HG02610 (cell line): ENCODE results near the gene MFSD6L.

ENCODE experiments used
- ATAC-seq: cut with Tn5 transposase; IDR thresholded peaks from one replicate; pipeline ENCODE4 v1.9.1; 2021; ENCODE audit warnings: mild to moderate bottlenecking, moderate library complexity; ENCODE audit not compliant: unreplicated experiment

Gene MFSD6L

DNA sequence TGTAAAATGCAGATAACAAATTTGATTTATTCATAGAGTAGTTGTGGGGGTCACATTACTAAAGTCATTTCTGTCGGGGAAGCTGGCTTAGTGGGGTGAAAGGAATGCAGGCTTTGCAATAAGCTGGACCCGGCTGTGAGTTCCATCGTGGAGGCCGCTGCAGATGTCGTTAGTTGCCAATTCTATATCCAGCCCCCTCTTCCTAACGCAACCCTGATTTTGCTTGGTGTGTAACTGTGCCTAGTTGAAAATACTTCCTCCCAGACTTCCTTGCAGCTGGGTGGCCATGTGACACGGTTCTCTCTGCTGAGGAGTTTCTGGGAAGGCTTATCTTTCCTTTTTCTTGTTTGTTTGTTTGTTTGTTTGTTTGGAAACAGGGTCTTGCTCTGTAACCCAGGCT is 4.5 kb downstream of the MFSD6L start:
- no peak for ATAC-seq

DNA sequence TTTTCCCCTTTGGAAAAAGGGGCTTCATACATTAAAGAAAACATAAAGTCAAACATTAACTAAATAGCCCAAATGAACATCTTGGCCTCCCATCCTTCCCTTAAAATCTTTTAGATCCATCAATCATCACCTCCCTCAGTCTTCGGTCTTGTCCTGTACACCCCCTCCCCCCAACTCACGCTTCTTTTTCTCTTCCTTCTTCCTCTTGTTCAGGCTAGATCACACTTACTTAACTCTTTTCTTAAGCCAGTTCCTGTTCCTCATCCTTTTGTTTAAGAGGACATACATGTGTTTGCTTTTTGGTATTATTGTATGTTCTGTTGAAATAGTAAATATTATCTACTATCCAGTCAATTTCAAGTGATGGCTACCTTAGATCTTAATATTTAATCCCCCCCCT is 5.5 kb downstream of the MFSD6L start:
- no peak for ATAC-seq

DNA sequence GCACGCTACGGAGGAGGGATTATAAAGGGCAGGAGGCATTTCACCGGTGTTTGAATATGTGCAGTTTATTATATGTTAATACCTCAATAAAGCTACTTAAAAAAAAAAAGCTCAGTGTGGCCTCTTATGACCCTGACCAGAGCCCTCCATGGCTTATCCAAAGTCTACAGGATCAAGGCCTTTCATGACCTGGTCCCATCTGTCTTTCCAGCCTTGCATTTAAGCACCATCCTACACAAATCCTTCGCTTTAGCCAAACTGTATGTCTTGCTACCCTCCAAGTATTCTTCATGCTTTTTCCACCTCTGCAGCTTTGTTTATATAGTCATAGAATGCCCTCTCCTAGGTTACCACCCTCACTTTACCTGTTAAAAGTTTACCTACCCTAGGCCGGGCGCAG is 6.5 kb downstream of the MFSD6L start:
- ATAC-seq, result no peak

DNA sequence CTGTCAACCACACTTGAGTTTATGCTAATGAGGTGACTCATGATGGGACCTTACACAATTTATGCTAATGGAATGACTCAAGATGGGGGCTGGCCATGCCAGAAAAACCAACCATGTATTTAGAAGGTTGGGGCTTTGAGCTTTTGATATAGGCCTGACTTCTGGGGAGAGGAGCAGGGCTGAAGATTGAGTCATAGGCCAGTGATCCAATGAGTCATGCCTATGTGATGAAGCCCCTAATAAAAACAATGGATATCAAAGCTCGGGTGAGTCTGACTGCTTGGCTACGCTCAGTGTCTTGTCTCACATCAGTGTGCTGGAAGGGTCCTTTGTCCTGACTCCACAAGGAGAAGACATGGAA is 7.3 kb downstream of the MFSD6L start:
- ATAC-seq, result no peak

DNA sequence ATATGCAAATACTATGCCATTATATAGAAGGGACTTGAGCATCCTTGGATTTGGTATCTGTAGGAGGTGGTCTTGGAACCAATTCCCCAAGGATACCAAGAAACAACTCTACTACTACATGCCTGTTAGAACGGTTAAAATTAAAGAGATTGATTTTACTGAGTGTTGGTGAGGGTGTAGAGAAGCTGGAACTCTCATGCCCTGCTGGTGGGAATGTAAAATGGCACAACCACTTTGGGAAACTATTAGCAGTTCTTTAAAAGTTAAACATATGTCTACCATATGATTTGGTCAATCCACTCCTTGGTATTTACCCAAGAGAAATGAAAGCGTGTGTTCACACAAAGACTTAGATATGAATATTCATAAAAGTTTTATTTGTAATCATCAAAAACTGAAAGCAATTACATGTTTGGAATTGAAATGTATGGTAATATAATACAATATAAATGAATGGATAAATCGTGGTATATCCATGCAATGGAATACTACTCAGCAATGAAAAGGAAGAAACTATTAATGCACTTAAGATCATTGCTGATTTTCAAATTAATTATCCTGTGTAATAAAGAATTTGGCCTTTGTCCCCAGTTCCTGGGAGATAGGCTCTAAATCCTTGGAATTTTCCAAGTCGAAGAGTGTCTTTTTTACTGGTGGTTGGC is 7.8 kb downstream of the MFSD6L start:
- no peak for ATAC-seq

DNA sequence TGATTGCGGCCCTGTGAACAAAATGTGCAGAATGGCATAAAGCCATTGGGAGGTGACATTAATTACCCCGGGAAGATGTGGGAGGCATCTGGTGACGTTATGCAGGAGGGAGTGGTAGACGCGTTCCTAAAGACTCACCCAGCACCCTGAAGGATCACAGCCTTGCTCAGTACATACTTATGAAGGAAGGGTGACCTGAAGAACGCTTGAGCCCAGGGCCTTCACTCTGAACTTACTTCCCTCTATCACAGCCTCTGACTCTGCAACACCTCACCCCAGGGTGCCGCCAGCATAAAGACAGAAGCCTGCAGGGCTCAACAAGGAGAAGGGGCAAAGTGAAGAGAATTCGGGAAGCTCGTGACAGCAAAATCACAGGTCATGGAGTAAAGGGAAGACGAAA is 9.4 kb downstream of the MFSD6L start:
- ATAC-seq, result no peak

DNA sequence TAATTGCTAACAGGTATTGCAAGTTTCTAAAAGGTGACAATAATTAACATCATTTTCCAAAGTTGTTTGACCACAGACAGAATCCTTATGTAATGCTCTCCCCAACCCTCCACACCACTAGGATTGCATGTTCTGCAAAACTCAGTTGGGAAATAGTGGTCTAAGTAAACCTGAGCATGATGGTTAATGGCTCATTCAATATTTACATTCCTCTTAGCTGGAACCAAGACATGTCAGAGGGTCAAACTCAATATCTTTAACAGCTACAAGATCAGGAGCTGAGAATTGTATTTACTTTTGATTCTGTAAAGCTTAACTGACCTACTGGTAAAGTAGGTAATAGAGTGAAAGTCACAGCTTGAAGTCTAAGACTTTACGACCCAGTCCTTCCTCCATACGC is 10.2 kb downstream of the MFSD6L start:
- ATAC-seq, result no peak

DNA sequence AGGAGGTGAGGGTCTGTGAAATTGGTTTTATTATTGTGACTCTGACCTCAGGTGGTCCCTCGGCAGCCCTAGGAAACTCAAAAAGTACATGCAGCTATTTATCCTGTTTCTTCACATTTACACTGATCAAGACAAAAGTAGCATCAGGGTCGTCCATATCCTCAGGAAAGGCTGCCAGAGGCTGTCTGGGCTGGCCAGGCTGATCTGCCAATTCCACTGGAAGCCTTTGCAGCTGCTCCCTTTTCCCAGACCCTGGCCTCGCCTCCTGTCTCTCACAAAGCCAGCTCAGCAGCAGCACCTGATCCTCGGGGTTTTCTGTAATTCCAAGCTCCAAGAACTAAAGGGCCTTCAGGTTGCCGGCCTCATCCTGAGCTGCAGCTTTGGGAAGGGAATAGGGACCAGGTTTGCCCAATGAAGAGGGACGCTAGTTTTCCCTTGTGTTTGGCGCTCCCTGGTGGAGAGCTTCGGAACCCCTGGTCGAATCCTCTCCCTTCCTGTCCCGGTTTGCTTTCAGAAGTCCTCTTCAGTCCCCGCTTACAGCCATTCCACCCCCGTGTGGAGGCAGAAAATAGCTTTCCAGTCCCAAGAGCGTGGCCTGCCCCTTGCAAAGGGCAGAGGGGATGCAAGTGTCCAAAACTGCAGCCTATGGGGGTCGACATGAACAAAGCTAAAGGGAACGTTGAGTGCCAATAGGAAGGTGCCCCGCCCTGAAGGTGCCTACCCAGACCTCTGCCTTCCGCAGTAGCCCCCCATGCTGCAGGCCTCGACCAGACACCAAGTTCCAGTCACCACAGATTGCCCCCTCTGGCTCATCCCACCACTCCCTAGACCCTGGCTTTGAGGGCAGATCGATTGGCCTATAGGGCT is 13.4 kb downstream of the MFSD6L start:
- no peak for ATAC-seq

DNA sequence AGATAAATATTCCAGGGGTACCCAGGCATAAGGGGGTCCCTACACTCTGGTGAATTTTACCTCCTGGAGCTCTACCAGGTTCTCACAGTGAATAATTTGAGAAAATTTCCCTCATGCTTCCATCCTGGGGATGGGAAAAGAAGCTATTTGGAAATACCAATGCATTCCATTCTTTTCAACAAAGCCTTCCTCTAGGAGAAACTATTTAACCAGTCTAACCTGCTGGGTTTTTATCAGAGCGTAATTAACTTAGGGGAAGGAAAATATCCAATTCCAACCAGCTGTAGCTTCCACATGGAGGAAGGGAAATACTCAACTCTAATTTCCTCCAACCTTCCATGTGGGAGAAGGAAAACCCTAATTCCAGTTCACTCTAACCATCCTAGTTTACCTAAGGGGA is 17.0 kb downstream of the MFSD6L start:
- no peak for ATAC-seq

DNA sequence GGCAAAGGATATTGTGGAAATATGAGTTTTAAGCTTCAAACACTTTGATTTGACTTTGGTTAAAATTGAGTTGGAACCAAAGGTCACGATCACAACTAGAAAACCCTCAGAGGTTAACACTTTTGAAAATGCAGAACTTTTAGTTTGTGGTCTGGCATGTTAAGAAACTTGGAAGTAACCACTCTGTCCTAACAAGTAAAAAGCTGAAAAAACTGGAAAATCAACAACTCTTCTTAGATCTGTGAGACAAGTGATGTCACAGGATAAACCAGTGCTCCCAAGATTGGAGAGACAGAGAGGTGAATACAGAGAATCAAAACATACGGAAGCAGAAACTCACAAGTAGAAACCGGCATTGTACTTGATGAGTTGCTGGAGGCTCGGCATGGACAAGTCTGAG is 17.4 kb downstream of the MFSD6L start:
- no peak for ATAC-seq

DNA sequence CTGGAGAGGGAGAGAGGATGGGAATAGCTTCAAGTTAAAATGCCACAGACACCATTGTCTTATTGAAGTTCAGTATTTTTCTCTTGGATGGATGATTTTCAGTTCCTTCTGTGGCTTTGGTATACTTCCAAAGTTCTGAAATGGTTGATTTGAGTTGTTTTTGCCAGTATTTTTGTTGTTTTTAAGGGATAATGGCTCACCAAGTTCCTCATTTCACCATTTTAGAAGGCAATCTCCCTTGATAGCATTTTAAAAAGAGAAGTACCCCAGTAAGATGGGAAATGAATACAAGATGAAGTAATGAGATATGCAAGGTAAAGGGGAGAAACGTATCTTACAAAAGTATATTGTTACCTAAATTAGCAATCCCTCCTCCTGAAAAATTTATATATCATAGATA is 22.3 kb downstream of the MFSD6L start:
- ATAC-seq, result no peak

DNA sequence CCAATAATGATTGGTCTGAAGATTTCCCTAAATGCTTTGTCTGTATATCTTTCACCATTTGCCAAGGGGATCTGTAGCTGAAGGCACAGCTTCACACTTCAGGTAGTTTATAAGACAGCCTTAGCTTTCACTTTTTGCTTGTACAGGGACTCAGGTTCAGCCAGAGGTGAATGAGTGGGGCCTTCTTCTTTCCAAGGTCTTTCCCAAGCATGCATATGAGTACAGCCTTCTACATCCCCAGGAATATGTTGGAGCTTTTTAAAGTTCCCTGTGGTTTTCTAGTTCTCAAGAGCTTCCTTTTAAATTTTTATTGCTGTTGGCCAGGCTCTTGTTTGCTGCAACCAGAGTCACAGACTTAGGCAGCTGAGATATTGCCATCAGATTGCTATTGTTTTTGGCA is 22.9 kb downstream of the MFSD6L start:
- ATAC-seq, result no peak

DNA sequence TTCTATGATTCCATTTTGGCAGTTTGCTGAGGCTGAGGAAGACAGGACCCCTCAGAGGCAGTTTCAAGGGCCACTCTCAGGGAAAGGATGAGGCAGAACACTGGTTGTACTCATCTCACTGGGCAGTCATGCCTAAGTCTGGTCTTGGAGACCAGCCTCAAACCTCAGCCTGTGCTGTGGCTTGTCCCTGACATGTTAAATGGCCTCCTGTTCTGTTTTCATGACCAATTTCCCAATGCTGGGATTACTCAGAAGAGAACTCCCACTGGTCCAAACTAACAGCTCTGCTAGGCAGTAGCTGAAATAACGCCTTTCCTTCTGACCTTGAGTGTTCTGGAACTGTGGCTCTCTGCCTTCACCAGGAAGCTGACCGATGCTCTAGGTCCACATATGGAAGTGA is 32.4 kb downstream of the MFSD6L start:
- no peak for ATAC-seq

DNA sequence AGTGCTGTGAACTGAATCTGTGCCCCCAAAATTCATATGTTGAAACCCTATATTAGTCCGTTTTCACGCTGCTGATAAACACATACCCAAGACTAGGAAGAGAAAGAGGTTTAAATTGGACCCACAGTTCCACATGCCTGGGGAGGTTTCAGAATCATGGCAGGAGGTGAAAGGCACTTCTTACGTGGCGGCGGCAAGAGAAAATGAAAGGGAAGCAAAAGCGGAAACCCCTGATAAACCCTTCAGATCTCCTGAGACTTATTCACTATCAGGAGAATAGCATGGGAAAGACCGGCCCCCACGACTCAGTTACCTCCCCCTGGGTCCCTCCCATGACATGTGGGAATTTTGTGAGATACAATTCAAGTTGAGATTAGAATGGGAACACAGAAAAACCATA is 37.2 kb downstream of the MFSD6L start:
- ATAC-seq, result no peak

DNA sequence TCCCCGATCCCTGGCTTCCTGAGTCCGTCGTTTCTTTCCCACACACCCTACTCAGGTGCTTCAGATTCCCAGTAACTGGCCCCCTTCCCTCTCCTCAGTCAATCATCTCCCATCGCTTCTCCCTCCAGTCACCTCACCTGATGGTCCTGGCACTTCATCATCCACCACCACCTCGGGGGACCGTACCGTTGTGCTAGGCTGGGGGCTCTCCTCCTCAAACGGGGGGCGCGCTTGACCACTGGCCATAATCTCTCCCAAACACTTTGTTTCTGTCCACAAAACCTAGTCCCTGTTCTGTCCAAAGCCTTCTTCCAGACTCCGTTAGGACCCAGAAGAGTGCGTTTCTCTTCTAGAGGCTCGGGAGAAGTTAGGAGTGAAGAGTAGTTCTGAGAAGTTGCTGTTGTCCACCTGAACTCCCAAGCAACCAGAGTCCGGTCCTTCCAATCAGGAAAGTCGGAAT is 41.0 kb downstream of the MFSD6L start, which contains the start of gene SPDYE4:
Gene SPDYE4 (minus strand): TSS at position 410 of the 460 bp plus-strand sequence. CDS start 164 bp downstream, at position 246.
- ATAC-seq, result no peak

DNA sequence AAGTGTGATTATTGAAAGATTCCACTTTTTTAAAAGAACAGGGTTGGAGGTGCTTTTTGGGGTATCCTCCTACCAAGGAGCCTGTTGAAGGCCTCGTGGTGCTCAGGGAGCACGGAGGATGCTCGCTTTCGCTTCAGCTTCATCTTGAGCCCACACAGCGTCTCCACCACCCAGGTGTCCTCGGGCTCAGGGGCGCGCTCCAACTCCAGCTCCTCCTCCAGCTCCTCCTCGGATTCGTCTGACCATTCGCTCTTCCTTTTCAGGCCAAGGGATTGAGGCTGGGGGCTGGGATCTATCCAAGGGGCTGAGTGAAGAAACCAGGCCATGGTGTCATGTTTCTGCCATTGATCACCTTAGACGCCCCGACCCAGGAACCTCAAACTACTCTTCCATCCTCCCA is 42.0 kb downstream of the MFSD6L start:
- no peak for ATAC-seq

DNA sequence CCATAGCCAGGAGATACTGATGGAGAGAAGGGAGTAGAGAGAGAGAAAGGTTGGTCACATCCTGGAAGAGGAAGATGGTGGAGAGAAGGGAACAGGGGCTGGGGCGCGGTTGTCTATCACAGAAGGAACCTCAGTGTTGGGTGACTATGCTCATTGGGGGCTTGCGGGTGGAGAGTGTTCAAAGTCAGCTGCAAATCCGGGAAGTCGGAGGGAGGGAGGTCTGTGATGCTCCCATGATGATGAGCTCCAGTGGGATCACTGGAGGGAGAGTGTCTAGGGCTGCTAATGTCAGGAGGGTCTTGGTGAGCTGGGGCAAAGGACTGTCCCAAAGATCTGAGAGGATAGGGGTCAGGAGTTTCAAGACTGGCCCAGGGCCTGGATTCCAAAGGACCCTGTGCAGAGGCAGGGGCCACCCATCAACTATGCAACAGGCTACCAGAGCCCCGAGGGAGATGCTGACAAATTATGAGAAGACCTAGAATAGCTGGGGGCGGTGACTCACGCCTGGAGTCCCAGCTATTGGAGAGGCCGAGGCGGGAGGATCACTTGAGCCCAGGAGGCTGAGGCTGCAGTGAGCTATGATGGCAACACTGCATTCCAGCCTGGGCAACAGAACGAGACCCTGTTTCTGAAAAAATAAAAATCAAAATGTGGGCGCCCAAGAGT is 43.4 kb downstream of the MFSD6L start:
- ATAC-seq, result no peak

DNA sequence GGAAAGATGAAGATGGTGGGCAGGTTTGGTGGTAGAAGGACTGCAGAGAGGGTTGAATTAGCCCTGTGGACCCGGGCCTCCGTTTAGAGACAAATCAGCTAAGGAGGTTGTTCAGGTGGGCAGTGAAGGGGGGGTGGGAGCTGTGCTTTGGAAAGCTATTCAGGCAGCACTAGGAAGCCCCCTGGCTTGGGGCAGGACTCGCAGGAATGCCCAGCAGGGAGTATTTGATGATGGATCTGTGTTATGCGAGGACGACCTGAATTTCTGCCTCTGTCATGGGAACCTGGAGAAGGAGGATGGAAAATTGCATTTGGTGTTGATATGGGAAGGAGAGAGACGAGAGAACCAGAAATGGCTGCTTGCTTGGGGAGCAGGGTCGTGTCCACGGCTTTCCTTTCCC is 44.3 kb downstream of the MFSD6L start:
- no peak for ATAC-seq

DNA sequence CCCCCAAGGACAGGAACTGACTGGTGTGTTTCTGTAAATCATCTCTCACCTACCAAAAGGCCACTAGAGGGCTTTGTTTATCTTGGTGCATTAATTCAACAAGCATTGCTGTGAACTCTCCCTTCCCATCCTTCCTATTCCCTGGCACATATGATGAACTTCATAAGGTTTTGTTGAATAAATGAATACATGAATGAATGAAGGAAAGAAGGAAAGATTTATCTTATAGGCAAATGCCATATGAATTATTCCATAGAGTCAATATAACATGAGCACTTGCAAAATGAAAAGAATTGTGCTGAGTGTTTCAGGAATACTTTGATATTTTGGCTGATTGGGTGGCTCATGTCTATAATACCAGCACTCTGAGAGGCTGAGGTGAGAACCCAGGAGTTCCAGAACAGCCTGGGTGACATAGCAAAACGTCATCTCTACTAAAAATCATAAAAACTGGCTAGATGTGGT is 45.2 kb downstream of the MFSD6L start:
- ATAC-seq, result no peak

DNA sequence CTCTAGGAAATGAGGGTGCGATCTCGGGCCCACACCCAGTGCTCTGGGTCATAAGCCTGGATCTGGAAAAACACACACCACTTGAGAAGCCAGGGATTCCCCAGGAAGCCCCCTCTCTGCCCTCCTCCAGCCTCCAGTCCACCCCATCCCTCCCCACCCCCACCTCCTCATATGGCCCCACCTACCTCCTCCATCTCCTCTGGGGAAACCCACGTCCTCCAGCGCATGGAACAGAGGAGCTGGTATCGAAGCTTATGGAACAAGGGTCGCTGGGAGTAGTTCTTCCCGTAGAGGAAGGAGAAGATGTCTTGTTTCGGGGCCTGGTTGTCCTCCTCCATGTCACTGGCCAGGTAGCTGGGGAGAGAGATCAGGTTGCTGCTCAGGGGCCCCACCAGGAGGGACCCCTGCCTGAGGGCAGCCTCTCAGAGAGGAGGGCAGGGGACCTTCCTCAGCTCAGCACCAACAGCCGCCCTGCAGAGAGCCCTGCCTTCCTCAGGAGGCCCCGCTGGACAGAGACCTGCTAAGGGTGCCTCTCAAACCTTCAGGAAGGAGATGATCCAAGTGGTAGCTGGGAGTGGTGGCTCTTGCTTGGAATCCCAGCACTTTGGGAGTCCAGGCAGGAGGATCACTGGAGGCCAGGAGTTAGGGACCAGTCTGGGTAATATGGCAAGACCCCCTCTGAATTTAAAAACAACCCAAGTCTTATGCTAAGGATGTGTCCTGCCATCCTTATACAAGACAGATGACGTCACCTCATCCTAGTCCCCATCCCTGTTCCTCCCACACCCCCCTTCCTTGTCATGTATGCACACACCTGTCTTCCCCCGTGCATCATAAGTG is 45.8 kb downstream of the MFSD6L start:
- no peak for ATAC-seq

DNA sequence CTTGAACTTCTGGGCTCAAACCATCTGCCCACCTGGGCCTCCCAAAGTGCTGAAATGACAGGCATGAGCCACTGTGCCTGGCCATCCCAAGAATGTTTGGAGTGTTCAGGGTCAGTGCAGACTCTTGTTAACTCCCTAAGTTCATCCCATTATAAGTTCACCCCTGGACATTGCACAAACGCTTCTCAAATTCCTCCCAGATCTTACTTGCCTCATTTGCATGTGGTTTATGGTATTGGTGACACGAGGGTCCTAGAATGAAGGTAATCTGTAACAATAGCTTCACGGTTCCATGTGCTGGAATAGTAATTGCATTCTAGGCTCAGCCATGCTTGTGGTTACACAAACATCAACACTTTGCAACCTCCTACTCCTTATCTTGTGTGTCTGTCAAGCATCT is 49.5 kb downstream of the MFSD6L start:
- ATAC-seq, result no peak
